AG09319 (cell line): ENCODE data around the gene GZMM.
"Not testable (repeated sequence)": the region's sequence is repeated elsewhere in the genome, so short reads cannot be mapped to it uniquely, and the experiment has no call there.

Experiments
- DNase-seq: peaks from one replicate; pipeline ENCODE4 v3.0.0-alpha.2; 2010; ENCODE audit warnings: low read depth; ENCODE audit errors: extremely low read depth
- CTCF ChIP-seq: IDR thresholded peaks from 2 replicates; pipeline ENCODE4 v1.5.1; 2011; ENCODE audit warnings: low read depth, mild to moderate bottlenecking, inconsistent platforms, low read length, moderate library complexity

Gene GZMM

GRCh38 chr19:580274-580835 lies 36.5 kb downstream of the GZMM start:
- TF ChIP-seq CTCF: no peak
- no peak for DNase-seq

DNA sequence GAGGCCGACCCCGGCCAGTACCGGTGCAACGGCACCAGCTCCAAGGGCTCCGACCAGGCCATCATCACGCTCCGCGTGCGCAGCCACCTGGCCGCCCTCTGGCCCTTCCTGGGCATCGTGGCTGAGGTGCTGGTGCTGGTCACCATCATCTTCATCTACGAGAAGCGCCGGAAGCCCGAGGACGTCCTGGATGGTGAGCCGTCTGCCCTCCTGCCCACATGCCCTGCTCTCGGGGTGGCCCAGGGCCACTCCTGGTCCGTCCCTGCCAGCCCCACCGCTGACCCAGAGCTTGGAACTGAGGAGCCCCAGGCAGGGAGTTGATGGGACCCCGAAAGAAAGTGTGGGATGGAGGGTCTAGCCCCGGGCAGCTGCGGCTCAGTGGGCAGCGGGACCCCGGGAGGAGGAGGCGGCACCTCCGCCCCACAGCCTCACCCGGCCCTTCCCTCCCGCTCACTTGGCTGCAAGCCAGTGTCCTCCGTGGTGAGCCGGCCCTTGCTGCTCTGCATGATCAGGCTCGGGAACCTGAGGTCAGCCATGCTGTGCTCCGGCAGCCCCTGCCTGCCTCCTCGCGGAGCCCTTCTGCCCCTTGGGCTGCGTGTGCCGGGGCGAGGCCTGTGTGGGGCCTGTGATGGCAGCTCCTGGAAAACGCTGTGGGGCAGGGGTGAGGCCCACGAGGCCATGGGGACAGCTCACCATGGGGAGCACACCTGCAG lies 37.7 kb downstream of the GZMM start:
- no peak for TF ChIP-seq CTCF
- DNase-seq: no peak

DNA sequence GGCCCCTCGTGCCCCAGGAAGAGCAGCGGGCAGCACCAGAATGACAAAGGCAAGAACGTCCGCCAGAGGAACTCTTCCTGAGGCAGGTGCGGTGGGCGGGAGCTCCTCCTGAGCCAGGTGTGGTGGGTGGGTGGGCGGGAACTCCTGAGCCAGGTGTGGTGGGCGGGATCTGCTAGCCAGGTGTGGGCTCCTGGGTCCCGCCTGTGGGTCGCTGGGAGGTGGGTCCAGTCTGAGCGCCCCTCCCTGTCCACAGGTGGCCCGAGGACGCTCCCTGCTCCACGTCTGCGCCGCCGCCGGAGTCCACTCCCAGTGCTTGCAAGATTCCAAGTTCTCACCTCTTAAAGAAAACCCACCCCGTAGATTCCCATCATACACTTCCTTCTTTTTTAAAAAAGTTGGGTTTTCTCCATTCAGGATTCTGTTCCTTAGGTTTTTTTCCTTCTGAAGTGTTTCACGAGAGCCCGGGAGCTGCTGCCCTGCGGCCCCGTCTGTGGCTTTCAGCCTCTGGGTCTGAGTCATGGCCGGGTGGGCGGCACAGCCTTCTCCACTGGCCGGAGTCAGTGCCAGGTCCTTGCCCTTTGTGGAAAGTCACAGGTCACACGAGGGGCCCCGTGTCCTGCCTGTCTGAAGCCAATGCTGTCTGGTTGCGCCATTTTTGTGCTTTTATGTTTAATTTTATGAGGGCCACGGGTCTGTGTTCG lies 38.8 kb downstream of the GZMM start:
- no peak for DNase-seq
- no peak for TF ChIP-seq CTCF

DNA sequence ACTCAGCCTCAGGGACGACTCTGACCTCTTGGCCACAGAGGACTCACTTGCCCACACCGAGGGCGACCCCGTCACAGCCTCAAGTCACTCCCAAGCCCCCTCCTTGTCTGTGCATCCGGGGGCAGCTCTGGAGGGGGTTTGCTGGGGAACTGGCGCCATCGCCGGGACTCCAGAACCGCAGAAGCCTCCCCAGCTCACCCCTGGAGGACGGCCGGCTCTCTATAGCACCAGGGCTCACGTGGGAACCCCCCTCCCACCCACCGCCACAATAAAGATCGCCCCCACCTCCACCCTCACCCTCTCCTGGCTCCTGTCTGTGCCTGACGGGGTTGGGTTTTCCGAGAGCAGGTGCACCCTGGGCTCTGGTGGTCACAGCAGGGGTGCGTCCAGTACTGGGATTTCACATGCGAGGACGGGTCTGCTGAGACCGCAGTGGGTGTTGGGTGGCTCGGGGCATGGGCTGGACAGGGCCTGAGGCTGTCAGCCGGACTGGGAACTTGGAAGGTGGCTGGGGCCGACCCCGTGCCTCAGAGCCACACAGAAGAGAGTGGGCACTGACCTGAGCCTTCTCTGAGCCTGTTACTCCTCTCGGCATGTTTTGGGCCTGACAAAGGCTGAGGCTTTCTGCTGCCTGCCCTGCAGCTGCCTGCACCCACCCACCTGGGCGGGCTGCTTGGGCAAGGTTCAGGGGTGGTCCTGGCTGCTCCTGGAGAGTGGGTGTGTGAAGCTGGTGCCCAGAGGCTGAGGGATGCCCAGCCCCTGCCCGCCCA lies 39.5 kb downstream of the GZMM start:
- no peak for TF ChIP-seq CTCF
- DNase-seq: no peak

GRCh38 chr19:583968-584239 lies 40.1 kb downstream of the GZMM start:
- no peak for DNase-seq
- TF ChIP-seq CTCF: no peak

GRCh38 chr19:584240-585001 lies 40.6 kb downstream of the GZMM start:
- TF ChIP-seq CTCF: peak; percentile 85

GRCh38 chr19:585146-585545 lies 41.3 kb downstream of the GZMM start:
- DNase-seq: not testable (repeated sequence)

More at GRCh38 chr19:584240-585001, 40.6 kb downstream of the GZMM start:
- DNase-seq: no peak
